GM04504 (cell line): Measurements from ENCODE around the gene CASZ1.

Experiments
- DNase-seq: peaks from one replicate; pipeline ENCODE4 v3.0.0-alpha.2; 2012; ENCODE audit warnings: low read depth

The CASZ1 gene

GRCh38 chr1:10685196-10685807 lies 111.1 kb downstream of the CASZ1 start:
- DNase-seq: no peak

- no peak for DNase-seq
Observed at GRCh38 chr1:10684221-10684620, 112.2 kb downstream of the CASZ1 start.

GRCh38 chr1:10682449-10683309 lies 113.8 kb downstream of the CASZ1 start:
- no peak for DNase-seq

- DNase-seq: no peak
Observed at GRCh38 chr1:10682108-10682445, 114.4 kb downstream of the CASZ1 start.

GRCh38 chr1:10681296-10682107 lies 114.9 kb downstream of the CASZ1 start:
- DNase-seq: no peak

- DNase-seq: no peak
Observed at GRCh38 chr1:10680487-10680886, 116.0 kb downstream of the CASZ1 start.

- peak; percentile 25 for DNase-seq
Observed at GRCh38 chr1:10679496-10680220, 116.8 kb downstream of the CASZ1 start.

- no peak for DNase-seq
Observed at GRCh38 chr1:10678852-10679251, 117.6 kb downstream of the CASZ1 start.

- no peak for DNase-seq
Observed at GRCh38 chr1:10678402-10678801, 118.0 kb downstream of the CASZ1 start.

GRCh38 chr1:10677491-10678391 lies 118.7 kb downstream of the CASZ1 start:
- DNase-seq: no peak

GRCh38 chr1:10676963-10677362 lies 119.5 kb downstream of the CASZ1 start:
- no peak for DNase-seq

- DNase-seq: no peak
Observed at GRCh38 chr1:10675813-10676212, 120.6 kb downstream of the CASZ1 start.

- DNase-seq: no peak
Observed at GRCh38 chr1:10674700-10675609, 121.5 kb downstream of the CASZ1 start.

- no peak for DNase-seq
Observed at GRCh38 chr1:10674222-10674621, 122.2 kb downstream of the CASZ1 start.

- no peak for DNase-seq
Observed at GRCh38 chr1:10673109-10673711, 123.2 kb downstream of the CASZ1 start.

GRCh38 chr1:10672343-10673050 lies 123.9 kb downstream of the CASZ1 start:
- DNase-seq: no peak

- DNase-seq: no peak
Observed at GRCh38 chr1:10671622-10672342, 124.7 kb downstream of the CASZ1 start.

- no peak for DNase-seq
Observed at GRCh38 chr1:10671090-10671489, 125.4 kb downstream of the CASZ1 start.
